NT2/D1 (cell line): ENCODE data around the gene EVX1.

Experiments used
- DNase-seq: peaks from one replicate; pipeline ENCODE4 v3.0.0-alpha.2; 2011; ENCODE audit warnings: low read depth, low spot score
- H3K27me3 ChIP-seq: 2 replicates; pipeline ENCODE4 v1.6.0; 2011; ENCODE audit warnings: mild to moderate bottlenecking; ENCODE audit not compliant: insufficient read length, insufficient read depth
- H3K36me3 ChIP-seq: 2 replicates; pipeline ENCODE4 v1.6.1; 2011; ENCODE audit warnings: mild to moderate bottlenecking, low read length, mixed read lengths; ENCODE audit not compliant: insufficient read depth, insufficient read length
- H3K4me1 ChIP-seq: 2 replicates; pipeline ENCODE4 v1.5.1; 2011; ENCODE audit not compliant: insufficient read depth, insufficient read length
- H3K4me3 ChIP-seq: 2 replicates; pipeline ENCODE4 v1.5.1; 2011; ENCODE audit warnings: low read depth; ENCODE audit not compliant: insufficient read length
- H3K9ac ChIP-seq: 2 replicates; pipeline ENCODE4 v1.6.0; 2011; ENCODE audit warnings: low read depth; ENCODE audit not compliant: insufficient read length
- H3K9me3 ChIP-seq: 2 replicates; pipeline ENCODE4 v1.5.1; 2011; ENCODE audit warnings: mild to moderate bottlenecking, low read length; ENCODE audit not compliant: insufficient read depth
- SUZ12 ChIP-seq: IDR thresholded peaks from 2 replicates; pipeline ENCODE4 v1.6.1; 2011; ENCODE audit not compliant: insufficient read length, insufficient read depth; ENCODE audit errors: extremely low read depth
- YY1 ChIP-seq: IDR thresholded peaks from 2 replicates; pipeline ENCODE4 v1.6.1; 2011; ENCODE audit not compliant: insufficient read length, insufficient read depth
- ZNF274 ChIP-seq: IDR thresholded peaks from 2 replicates; pipeline ENCODE4 v1.6.1; 2011; ENCODE audit warnings: mild to moderate bottlenecking, low read depth, low read length

EVX1 gene

DNA sequence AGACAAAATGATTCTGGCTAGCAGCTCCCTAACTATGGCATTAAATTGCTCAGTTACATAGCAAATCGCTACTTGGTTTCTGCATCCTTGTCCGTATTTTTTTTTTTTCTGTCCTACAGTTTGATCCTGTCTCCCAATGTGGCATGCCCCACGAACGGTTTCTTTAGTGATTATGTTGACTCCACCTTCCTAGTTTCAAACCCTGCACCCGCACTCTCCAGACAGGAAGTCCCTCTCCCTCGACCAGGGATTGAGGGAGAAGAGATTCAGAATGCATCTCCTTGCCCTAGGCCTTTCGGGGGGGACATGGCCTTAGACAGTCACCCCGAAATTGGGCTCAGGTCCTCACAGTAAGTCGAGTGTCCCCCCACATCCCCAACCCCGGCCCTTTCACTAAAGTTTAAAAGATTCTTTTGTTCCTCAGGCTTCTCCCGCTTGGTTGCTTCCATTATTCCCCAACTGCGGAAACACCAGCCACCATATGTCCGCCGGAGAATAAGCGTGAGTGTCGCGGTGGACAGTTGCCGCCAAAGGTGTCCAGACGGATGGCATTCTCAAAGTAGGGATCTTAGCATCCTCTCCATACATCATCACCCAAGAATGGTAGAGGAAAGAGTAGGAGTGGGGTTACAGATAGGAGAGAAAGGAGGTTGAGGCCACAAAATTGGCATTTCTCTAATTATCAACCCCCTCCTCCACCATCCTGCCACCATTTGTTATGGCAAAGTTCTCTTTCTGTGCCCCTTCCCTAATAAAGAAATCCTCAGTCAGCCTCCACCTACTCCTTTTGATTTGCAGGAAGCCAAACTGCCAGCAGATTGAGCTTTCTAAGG, 7.3 kb downstream of the EVX1 start:
- H3K4me3 ChIP-seq: no peak overlapping the region
- peaks cover 9% of the 10 kb centered on the region for H3K4me1 ChIP-seq
- H3K27me3 ChIP-seq: peaks cover 100% of the 10 kb centered on the region
- no peaks in the 10 kb centered on the region for H3K36me3 ChIP-seq
- DNase-seq: no peak
- TF ChIP-seq ZNF274 (no peak), YY1 (no peak), SUZ12 (no peak)
- H3K9ac ChIP-seq: no peak overlapping the region
- H3K9me3 ChIP-seq: no peaks in the 10 kb centered on the region

DNA sequence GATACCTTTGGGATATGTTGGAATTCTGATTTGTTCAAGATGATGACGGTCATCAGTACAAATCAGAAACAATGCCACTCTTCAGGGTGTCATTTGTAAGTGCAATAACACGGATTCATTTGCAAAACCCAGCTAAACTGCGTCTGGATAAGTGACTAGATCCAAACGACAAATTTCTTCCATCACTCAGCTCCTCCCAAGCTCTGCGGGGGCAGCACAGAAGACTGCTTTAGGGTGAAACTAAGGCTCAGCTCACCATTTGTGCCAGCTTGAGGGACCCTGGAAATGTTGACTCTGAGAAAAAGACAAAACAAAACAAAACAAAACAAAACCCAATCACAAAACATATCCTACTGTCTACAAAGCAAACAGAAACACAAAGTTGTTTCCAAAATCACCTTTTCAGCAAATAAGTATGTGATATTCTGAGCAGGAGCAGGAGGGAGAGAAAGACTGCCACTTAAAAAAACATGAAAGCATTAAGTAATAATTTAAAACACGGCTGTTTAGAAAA, 8.0 kb downstream of the EVX1 start:
- H3K4me1 ChIP-seq: peaks cover 6% of the 10 kb centered on the region
- no peak for DNase-seq
- TF ChIP-seq SUZ12 (no peak), ZNF274 (no peak), YY1 (no peak)
- H3K4me3 ChIP-seq: no peak overlapping the region
- H3K27me3 ChIP-seq: peaks cover 98% of the 10 kb centered on the region
- no peaks in the 10 kb centered on the region for H3K36me3 ChIP-seq
- H3K9me3 ChIP-seq: no peaks in the 10 kb centered on the region
- H3K9ac ChIP-seq: no peak overlapping the region

DNA sequence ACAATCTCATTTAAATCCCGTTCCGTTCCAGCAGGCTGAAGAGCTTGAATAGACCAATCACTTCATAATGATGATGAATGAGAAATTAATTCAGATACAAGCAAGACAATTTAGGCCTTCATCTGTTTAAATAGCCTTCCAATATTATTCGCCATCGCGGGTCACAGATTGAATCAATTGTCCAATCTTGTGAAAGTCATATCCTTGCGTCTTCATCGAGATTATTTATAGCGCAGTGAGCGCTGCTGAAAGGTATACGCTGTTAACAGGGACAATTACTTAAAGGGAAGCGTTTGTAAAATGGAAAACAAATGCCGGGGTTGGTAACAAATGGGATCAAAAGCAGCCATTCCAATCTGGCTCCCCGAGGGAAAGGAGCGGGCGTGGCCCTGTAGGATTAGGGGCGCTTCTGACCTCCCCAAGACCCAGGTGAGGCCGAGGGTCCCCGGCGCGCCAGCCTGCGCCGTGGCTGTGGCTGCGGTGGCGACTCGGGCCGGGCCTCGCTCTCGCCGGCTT, 8.6 kb downstream of the EVX1 start:
- no peak for TF ChIP-seq SUZ12
- no peak for TF ChIP-seq YY1
- no peak for TF ChIP-seq ZNF274
- Histone ChIP-seq H3K36me3 (no peaks in the 10 kb centered on the region), H3K4me1 (peaks cover 6% of the 10 kb centered on the region), H3K4me3 (peak overlapping the region; percentile 22), H3K9ac (no peak overlapping the region), H3K9me3 (no peaks in the 10 kb centered on the region), H3K27me3 (peaks cover 93% of the 10 kb centered on the region)
- no peak for DNase-seq

DNA sequence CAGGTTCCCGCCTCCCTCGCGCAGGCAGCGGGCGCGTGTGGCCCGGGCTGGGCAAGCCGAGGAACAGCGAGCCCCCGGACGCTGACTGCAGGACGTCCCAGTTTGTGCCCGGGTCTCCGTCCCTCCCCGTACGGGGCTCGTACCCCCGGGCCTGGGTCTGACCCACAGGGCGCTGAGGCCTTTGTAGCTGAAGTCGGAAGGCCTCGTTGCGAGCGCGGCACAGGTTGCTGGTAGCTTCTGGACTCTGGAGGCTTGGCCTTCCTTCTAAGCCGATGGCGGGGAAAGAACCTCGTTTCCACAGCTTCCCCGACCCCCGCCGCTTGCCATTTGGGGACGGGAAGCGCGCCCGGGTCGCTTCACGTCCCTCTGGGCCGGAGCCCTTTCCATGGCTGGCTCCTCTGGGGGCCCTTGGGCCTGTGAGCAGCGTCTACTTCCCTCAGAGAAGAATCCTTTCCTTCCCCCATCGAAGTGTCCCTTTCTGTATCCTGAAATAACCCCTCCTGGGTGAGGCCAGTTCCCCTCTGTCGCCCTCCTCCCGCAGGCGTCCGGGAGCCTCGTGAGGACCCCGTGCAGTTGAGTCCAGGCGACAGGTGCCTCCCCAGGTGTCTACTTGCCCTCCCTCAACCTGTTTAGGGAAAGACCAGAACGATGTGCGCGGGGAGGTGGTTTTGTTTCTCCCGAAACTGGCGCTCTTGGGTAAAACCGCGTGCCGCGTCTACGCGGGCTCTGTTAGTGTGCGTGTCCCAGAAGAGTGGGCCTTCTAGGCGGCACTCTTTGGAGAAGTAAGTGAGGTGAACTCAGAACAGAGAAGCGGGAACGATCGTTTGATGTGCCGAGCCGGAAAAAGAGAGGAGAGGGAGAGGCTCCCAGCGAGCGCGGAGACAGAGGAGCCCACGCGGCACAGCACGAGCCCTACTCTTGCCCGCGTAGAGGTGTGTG, 9.3 kb downstream of the EVX1 start:
- peaks cover 6% of the 10 kb centered on the region for H3K4me1 ChIP-seq

DNA sequence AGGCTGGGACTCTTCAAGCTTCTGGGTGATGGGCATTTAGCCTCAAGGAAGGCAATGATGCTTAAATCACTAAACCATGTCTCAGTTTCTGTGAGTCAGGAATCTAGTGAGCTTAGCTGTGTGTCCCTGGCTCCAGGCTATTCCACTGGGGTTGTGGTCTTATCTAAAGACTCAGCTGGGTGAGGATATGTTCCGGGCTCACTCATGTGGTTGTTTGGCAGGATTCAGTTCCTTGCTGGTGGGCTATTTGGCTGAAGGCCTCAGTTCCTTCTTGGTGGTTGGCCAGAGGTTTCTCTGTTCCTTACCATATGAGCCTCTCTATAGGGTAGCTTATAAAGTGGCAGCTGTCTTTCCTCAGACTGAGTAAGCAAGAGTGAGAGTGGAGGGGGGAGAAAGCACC, 12.0 kb downstream of the EVX1 start:
- no peak for TF ChIP-seq YY1
- no peak for TF ChIP-seq SUZ12
- no peak for TF ChIP-seq ZNF274

More for the DNA sequence above, 9.3 kb downstream of the EVX1 start:
- Histone ChIP-seq H3K27me3 (peaks cover 85% of the 10 kb centered on the region), H3K9ac (peak overlapping the region; percentile 57), H3K36me3 (no peaks in the 10 kb centered on the region), H3K4me3 (peak overlapping the region; percentile 22), H3K9me3 (no peaks in the 10 kb centered on the region)
- TF ChIP-seq ZNF274: no peak
- TF ChIP-seq SUZ12: peak; percentile 99
- DNase-seq: no peak

DNA sequence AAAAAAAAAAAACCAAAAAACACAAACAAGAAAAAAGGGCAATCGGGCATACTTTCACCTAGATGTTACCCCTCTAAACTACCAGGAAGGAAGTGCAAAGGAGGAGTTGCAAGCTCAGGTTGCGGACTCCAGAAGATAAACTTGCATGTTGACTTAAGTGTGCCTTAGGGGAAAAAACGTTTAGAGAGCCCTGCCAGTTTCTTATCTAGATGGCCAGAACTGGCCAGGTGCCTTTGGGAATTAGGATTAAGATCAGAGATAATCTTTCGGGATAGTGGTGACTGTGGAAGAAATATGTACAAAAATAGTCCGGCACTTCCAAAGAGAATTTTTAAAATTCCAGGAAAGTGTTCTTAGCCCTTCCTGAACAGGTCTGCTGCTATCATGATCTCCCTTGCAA, 17.6 kb downstream of the EVX1 start:
- peaks cover 2% of the 10 kb centered on the region for H3K27me3 ChIP-seq
- no peaks in the 10 kb centered on the region for H3K36me3 ChIP-seq

More for the DNA sequence above, 12.0 kb downstream of the EVX1 start:
- H3K9me3 ChIP-seq: no peaks in the 10 kb centered on the region
- no peak overlapping the region for H3K4me3 ChIP-seq
- H3K27me3 ChIP-seq: peaks cover 58% of the 10 kb centered on the region
- H3K36me3 ChIP-seq: no peaks in the 10 kb centered on the region
- H3K9ac ChIP-seq: no peak overlapping the region
- H3K4me1 ChIP-seq: peaks cover 4% of the 10 kb centered on the region
- DNase-seq: no peak

DNA sequence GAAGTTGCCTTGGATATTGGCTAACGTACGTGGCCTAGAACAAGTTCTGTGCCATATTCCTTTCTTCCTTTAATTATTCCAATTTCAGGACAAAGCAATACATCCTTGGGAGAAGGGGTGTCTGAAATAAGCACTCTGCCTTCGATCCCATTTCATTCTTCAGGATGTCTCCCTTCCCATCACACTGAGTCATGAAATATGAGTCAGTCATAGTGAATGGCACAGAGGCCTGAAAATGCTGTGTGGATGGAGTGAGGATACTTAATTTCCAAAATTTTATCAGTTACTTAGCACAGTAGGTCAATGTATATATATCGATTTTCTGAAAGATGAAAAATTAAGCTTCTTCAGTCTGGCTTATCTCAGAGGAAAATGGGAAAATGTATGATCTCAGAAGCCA, 19.5 kb downstream of the EVX1 start:
- Histone ChIP-seq H3K27me3 (no peaks in the 10 kb centered on the region), H3K4me1 (no peaks in the 10 kb centered on the region), H3K4me3 (no peak overlapping the region), H3K36me3 (no peaks in the 10 kb centered on the region), H3K9me3 (no peaks in the 10 kb centered on the region), H3K9ac (no peak overlapping the region)
- TF ChIP-seq ZNF274 (no peak), YY1 (no peak), SUZ12 (no peak)
- DNase-seq: no peak

More for the DNA sequence above, 17.6 kb downstream of the EVX1 start:
- no peaks in the 10 kb centered on the region for H3K4me1 ChIP-seq
- H3K9me3 ChIP-seq: no peaks in the 10 kb centered on the region
- no peak overlapping the region for H3K4me3 ChIP-seq
- no peak for DNase-seq
- TF ChIP-seq YY1: no peak
- TF ChIP-seq SUZ12: no peak
- no peak for TF ChIP-seq ZNF274
- H3K9ac ChIP-seq: no peak overlapping the region
